ENCODE measurements around the gene NKD2.

Gene NKD2

GRCh38 chr5:1001406-1002270, 7.0 kb upstream of the NKD2 start:
- H3K36me3 ChIP-seq: no peaks in the 10 kb centered on the region
- peaks cover 25% of the 10 kb centered on the region for H3K27me3 ChIP-seq
- H3K4me3 ChIP-seq (ENCODE audit: low read depth, low read length): no peak overlapping the region
- no peak for TF ChIP-seq CTCF (IDR thresholded peaks at IDR 0.05; ENCODE audit: low read depth, low read length)
- H3K4me1 ChIP-seq: peaks cover 12% of the 10 kb centered on the region
- no peaks in the 10 kb centered on the region for H3K9me3 ChIP-seq
- DNase-seq: no peak

- no peak for TF ChIP-seq CTCF (IDR thresholded peaks at IDR 0.05; ENCODE audit: low read depth, low read length)
Measured at GRCh38 chr5:1002271-1002546, 6.4 kb upstream of the NKD2 start.

GRCh38 chr5:1002836-1003235, 5.8 kb upstream of the NKD2 start:
- peaks cover 34% of the 10 kb centered on the region for H3K27me3 ChIP-seq

More at GRCh38 chr5:1002271-1002546, 6.4 kb upstream of the NKD2 start:
- no peak for DNase-seq
- no peaks in the 10 kb centered on the region for H3K9me3 ChIP-seq
- H3K4me3 ChIP-seq (ENCODE audit: low read depth, low read length): no peak overlapping the region
- peaks cover 28% of the 10 kb centered on the region for H3K27me3 ChIP-seq
- peaks cover 9% of the 10 kb centered on the region for H3K4me1 ChIP-seq
- no peaks in the 10 kb centered on the region for H3K36me3 ChIP-seq

GRCh38 chr5:1003296-1003937, 5.2 kb upstream of the NKD2 start:
- no peak for DNase-seq
- peaks cover 9% of the 10 kb centered on the region for H3K4me1 ChIP-seq
- no peaks in the 10 kb centered on the region for H3K36me3 ChIP-seq
- no peaks in the 10 kb centered on the region for H3K9me3 ChIP-seq
- peaks cover 39% of the 10 kb centered on the region for H3K27me3 ChIP-seq
- peak overlapping the region; percentile 58 for H3K4me3 ChIP-seq (ENCODE audit: low read depth, low read length)
- no peak for TF ChIP-seq CTCF (IDR thresholded peaks at IDR 0.05; ENCODE audit: low read depth, low read length)

More at GRCh38 chr5:1002836-1003235, 5.8 kb upstream of the NKD2 start:
- Histone ChIP-seq H3K4me1 (peaks cover 9% of the 10 kb centered on the region), H3K4me3 (ENCODE audit: low read depth, low read length) (no peak overlapping the region), H3K36me3 (no peaks in the 10 kb centered on the region), H3K9me3 (no peaks in the 10 kb centered on the region)
- no peak for TF ChIP-seq CTCF (IDR thresholded peaks at IDR 0.05; ENCODE audit: low read depth, low read length)
- no peak for DNase-seq

- peak; percentile 48 for TF ChIP-seq CTCF (IDR thresholded peaks at IDR 0.05; ENCODE audit: low read depth, low read length)
- Histone ChIP-seq H3K4me3 (ENCODE audit: low read depth, low read length) (peak overlapping the region; percentile 58), H3K4me1 (peaks cover 9% of the 10 kb centered on the region), H3K36me3 (no peaks in the 10 kb centered on the region), H3K9me3 (no peaks in the 10 kb centered on the region), H3K27me3 (peaks cover 50% of the 10 kb centered on the region)
- peak; percentile 75 for DNase-seq
Measured at GRCh38 chr5:1004461-1005248, 3.9 kb upstream of the NKD2 start.

All from BE2C (cell line).